GM18907 (cell line): ENCODE results near the gene LRRC8B.

Source experiments
- ATAC-seq: cut with Tn5 transposase; IDR thresholded peaks from one replicate; pipeline ENCODE4 v1.9.1; 2021; ENCODE audit warnings: mild to moderate bottlenecking, moderate library complexity; ENCODE audit not compliant: unreplicated experiment

LRRC8B gene

DNA sequence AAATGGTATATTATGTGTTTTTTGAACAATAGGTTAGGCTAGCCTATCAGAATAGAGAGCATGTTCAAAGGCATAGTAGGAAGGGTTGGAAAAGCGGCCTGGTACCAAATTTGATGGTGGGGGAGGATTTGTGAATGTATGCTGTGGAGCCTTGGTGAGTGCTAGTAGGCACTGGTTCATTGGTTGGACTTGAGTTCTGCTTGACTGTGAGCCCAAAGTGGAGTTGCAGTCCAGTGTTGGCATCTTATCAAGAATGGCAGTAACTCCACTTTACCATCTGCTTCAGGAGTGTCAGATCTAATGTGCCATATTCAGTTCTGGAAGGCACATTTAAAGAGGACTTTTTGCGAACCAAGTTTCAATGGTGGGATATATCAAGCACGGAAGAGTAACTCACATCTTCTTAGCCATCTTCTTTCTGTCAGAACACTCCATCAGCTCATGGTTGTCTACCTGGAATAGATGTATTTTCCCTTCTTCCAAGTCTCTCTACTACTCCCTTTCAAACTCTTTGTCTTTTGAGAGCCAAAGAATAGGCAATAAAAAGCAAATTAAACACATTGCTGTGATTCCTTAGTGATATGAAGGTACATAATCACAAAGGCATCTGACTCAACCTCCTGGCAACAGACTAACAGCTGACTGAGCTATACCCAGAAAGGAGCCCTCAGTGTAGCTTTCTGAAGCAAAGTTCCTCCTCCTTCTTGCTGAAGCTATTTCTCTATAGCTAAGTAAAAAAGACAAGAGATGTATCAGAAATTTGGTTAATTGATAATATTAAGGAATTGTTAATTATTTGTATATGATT is 21.7 kb downstream of the LRRC8B start:
- no peak for ATAC-seq

- no peak for ATAC-seq
Observed at GRCh38 chr1:89546934-89547562, 22.4 kb downstream of the LRRC8B start.

DNA sequence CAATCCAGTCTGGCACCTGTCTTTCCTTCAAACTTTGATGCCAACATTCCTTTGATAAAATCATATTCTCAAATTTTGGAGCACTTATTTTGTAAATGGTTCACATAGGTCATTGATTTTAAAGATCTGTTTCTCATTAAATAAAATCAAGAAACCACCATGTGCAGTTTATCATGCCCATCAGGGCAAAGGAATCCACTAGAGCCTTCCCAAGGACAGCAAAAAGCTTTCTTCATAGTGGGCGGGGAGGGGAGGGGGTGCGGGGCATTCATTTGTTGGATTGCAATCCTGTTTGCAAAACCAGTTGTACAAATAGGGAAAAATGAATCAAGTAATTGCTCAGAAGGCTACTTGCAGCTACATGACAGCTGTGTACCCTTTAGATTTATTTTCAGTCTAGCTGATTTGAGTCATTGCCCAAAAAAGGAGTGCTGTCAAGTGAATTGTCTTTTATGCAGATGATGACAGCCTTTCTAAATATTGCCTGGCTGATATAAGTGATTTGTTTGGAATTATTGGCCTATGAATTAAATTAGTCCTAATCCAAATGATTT is 23.0 kb downstream of the LRRC8B start:
- no peak for ATAC-seq

GRCh38 chr1:89548122-89548857 is 23.7 kb downstream of the LRRC8B start:
- ATAC-seq, result no peak

- ATAC-seq, result no peak
Observed at GRCh38 chr1:89550995-89551394, 26.4 kb downstream of the LRRC8B start.

- ATAC-seq, result peak; percentile 85
Observed at GRCh38 chr1:89552471-89553081, 27.9 kb downstream of the LRRC8B start.

DNA sequence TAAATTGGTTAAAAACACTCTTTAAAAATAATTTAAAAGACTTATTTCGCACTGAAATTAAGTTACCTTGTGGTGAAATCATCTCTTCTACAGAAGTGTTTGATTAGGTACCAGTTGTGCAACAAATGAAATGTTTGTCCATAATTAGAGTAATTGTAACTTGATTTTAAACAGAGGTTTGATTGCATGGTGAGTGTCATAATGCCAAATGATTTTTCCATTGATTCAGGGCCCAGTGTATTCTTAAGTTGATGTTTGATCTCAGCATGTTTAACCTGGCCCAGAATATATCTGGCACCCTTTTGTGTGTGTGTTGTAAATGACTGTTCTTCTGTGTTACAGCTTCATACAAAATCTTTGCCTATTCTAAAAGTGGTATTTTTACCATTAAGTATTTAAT is 28.5 kb downstream of the LRRC8B start:
- ATAC-seq, result no peak

GRCh38 chr1:89555550-89555949 is 30.9 kb downstream of the LRRC8B start:
- no peak for ATAC-seq

GRCh38 chr1:89556726-89557444 is 32.3 kb downstream of the LRRC8B start:
- no peak for ATAC-seq

DNA sequence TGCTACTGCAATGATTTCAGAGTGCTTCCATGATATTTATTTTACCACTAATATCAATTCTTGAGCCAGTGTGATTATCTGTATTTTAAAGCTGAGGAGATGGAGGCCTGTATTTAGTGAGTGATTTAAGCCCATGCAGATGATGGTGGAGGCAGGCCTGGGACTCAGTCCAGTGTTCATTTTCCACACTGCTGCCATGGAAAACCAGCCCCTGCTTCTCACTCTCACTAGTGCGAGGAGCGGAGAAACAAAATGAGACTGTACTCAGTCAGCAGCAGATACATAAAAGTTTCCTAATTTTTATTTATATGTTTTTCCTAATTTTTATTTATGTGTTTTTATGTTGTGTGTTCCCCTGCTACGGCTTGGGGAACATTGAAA is 32.8 kb downstream of the LRRC8B start:
- no peak for ATAC-seq

DNA sequence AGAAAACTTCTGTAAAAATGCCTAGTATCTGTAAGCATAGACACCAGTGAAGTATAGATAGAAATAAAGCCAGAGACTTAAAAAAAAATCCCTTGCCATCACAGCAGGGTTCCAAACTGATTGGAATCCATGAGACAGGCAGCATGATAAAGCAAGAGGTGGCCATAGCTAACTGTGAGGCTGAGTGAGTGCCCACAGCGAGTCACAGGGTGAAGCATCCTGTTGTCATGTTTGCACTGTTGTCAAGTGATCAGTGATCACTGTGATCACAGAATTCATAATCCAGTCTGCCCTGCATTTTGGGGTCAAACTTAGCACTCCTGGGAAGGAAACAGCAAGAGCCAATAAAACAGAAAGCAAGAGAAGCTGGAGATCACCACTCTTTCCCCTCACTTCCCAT is 33.3 kb downstream of the LRRC8B start:
- no peak for ATAC-seq

DNA sequence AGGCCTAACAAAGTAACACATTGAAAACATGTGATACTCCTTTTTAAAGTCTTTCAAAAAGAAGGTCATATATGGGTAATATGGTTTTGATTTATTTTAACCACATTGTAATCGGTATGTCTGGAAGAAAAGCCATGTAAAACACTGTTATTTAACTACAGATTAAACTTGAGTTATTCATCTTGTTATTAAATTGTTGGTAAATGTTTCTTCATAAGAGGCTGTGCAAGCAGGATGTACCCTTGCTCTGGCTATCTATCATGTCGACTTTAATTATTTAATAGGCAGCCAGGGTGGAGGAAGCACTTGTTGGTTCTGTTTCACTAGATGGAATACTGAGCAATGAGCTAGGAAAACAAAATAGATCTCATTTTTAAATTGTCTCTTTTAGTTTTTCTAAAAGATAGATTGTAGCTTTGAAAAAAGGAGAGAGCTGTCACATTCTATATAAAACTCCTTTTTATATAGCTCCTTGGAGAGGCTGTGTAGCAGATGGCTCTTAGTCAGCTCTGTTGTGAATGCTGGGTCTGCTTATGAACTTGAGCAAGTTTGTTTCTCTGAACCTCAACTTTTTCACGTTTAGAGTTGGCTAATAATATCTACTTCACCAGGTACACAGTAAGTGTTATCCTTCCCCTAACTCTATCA is 39.5 kb downstream of the LRRC8B start:
- ATAC-seq, result no peak

- no peak for ATAC-seq
Observed at GRCh38 chr1:89565521-89565920, 40.9 kb downstream of the LRRC8B start.

DNA sequence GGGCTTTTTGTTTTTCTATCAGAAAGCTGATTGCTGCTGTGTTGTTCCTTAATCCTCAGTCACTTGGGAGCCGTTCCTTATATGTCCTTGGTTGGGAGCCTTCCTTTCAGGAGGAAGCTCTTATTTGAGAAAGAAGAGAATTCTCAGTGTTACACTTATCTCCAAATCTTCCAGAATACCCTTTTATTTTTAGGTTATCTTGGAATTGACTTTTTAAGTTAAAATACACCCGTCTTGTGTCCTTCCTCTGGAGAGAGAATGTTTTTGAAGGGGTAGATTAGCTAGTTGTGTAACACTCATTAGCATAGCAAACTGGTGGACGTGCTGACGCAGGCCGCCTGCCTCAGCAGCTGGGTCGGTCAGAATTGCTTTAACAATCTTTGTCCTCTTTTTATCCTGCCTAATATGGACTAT is 42.1 kb downstream of the LRRC8B start:
- no peak for ATAC-seq

DNA sequence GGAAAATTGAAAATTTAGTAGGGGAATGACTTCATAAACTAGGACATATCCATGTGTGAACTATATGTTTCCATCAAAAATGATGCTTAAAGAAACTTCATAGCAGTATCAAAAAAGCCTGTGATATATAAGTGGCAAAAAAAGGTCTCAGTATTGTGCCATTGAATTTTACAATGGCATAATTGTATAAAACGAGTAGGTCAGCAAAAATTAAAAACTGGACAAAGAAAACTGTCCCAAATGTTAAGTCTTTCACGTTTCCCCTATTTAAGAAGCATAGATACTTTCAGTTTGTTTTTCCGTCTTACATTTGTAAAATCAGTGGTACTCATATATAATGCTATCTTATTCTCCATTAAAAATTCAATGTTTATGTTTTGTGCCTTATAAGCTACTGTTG is 43.2 kb downstream of the LRRC8B start:
- ATAC-seq, result no peak

DNA sequence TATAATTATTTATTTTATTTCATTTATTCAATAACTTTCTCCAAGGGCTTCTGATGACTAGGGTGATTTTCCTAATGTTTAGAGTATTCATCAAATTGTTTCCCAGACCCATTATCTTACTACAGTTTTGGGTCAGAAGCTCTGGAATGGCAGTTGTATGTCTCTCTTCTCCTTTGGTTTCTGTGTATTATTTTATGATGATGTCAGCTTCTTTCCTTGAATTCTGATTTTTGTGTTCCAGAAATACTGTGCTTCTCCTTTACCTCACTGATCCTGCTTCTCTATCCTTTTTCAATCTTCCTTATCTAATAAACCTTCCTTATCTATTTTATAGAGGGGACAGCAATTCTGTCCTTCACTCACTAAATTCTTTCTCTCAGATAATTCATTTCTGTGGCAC is 48.8 kb downstream of the LRRC8B start:
- ATAC-seq, result no peak

DNA sequence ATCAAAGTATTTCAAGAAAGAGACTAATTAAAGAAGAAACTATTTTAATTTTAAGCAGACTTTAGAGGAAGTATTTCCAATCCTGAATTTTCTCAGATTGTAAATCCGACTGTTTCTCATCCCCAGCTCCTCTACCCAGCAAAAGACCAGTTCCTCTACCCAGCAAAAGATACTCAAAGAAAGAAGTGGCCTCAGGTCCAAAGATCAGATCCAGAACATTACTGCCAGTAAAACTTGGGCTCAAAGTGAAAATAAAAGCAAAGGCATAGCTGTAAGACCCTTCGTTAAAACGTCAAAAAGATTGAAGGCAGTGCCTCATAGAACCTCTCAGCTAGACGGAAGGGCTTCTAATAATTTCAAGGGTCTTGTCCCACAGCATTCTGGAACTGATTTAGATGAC is 50.0 kb downstream of the LRRC8B start:
- ATAC-seq, result no peak

GRCh38 chr1:89575207-89575606 is 50.6 kb downstream of the LRRC8B start:
- ATAC-seq, result no peak

DNA sequence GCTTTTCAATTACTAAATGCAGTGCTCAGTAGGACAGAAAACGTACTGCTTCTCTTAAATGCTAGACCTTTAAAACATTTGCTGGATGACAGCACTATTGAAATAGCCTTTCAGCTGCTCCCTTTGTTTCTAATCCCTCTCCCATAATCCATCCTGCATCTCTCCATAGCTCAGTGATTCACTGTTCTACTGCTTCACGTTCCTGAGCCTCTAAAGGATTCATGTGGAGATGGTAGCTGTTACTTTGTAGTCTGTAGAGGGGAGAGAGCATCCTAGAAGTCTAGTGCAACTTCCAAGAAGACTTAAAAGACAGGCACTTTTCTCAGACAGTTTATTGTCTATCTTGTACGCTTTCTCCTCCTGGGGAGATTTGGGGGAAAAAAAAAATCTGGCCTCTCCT is 51.4 kb downstream of the LRRC8B start:
- ATAC-seq, result no peak

GRCh38 chr1:89578151-89578550 is 53.5 kb downstream of the LRRC8B start:
- no peak for ATAC-seq
